H1 (cell line): ENCODE data around the gene MORC3. TPM values are rescaled to one million over a fixed set of nuclear protein-coding genes. Genes with fewer than 3 reads are reported as not detected.

Experiments used
- CTCF ChIA-PET: fragments of 300-600 bp; sonication (Branson Sonifier 250); formaldehyde crosslinking; loops from one replicate; lab custom pipeline; 2021; ENCODE audit not compliant: partially characterized antibody; lab: Charles Lee
- POLR2A ChIA-PET: fragments of 300-600 bp; sonication (Branson Sonifier 250); formaldehyde crosslinking; loops from one replicate; lab custom pipeline; 2021; ENCODE audit warnings: inconsistent platforms; ENCODE audit not compliant: partially characterized antibody; lab: Charles Lee
- DNase-seq, 2 experiments: peaks; one replicate each; pipeline versions ENCODE4 v3.0.0 to v3.0.0-alpha.2; 2010 to 2022; ENCODE audit warnings: low spot score in 2 of 2, low read depth in 1 of 2, mixed read lengths in 1 of 2
- FAIRE-seq: peaks from 2 replicates; lab custom pipeline; 2011; peaks lifted over from hg19 to GRCh38; lab: Jason Lieb, UNC
- H2AFZ ChIP-seq: 2 replicates; pipeline ENCODE4 v1.8.1; 2012; ENCODE audit warnings: low read length, inconsistent platforms
- H2AK5ac ChIP-seq: 2 replicates; pipeline ENCODE4 v1.6.1; 2013; ENCODE audit warnings: low read depth, low read length
- H2BK120ac ChIP-seq: replicated peaks from 2 replicates; pipeline ENCODE3; 2013; ENCODE audit warnings: low read depth, low read length, inconsistent platforms
- H2BK12ac ChIP-seq: 2 replicates; pipeline ENCODE4 v1.6.1; 2013; ENCODE audit warnings: low read depth, low read length
- H2BK15ac ChIP-seq: 2 replicates; pipeline ENCODE4 v1.6.1; 2013; ENCODE audit warnings: low read length
- H2BK20ac ChIP-seq: 2 replicates; pipeline ENCODE4 v1.6.1; 2013; ENCODE audit warnings: low read length
- H2BK5ac ChIP-seq: 2 replicates; pipeline ENCODE4 v1.6.1; 2013; ENCODE audit warnings: low read depth, low read length
- H3K14ac ChIP-seq: 2 replicates; pipeline ENCODE4 v1.6.1; 2013; ENCODE audit warnings: inconsistent platforms; ENCODE audit not compliant: insufficient read length
- H3K18ac ChIP-seq: 2 replicates; pipeline ENCODE4 v1.6.1; 2013; ENCODE audit warnings: low read length; ENCODE audit errors: extremely low read depth
- H3K23ac ChIP-seq: 2 replicates; pipeline ENCODE4 v1.6.1; 2013; ENCODE audit warnings: inconsistent platforms; ENCODE audit not compliant: insufficient read length
- H3K23me2 ChIP-seq: 2 replicates; pipeline ENCODE4 v1.6.1; 2013; ENCODE audit warnings: low read depth, low read length
- H3K27ac ChIP-seq: 2 replicates; pipeline ENCODE4 v1.6.1; 2011; ENCODE audit warnings: low read depth, low read length, inconsistent platforms
- H3K27me3 ChIP-seq, 4 experiments: replicated peaks in 1 of 4; 1 replicate in 1 of 4; 2 replicates in 3 of 4; pipeline versions ENCODE4 v1.6.1 to v1.8.1; 2011 to 2013; ENCODE audit warnings: low read length in 3 of 4, mild to moderate bottlenecking in 3 of 4, inconsistent platforms in 2 of 4, mixed read lengths in 2 of 4, moderate library complexity in 1 of 4; ENCODE audit not compliant: control insufficient read depth in 3 of 4, insufficient read depth in 3 of 4; ENCODE audit errors: extremely low read depth in 1 of 4
- H3K36me3 ChIP-seq, 4 experiments: 2 replicates each; pipeline versions ENCODE4 v1.6.1 to v1.8.1; 2011 to 2013; ENCODE audit warnings: mild to moderate bottlenecking in 4 of 4, low read length in 3 of 4, moderate library complexity in 2 of 4, control low read depth in 1 of 4, inconsistent platforms in 1 of 4; ENCODE audit not compliant: insufficient read depth in 4 of 4, control insufficient read depth in 2 of 4
- H3K4ac ChIP-seq: replicated peaks from 2 replicates; pipeline ENCODE3; 2013; ENCODE audit warnings: low read length, low read depth, mixed read lengths, inconsistent platforms; ENCODE audit not compliant: insufficient read length
- H3K4me1 ChIP-seq, 4 experiments: replicated peaks in 1 of 4; 1 replicate in 1 of 4; 2 replicates in 3 of 4; pipeline versions ENCODE4 v1.6.1 to v1.8.1; 2011 to 2013; ENCODE audit warnings: low read length in 3 of 4, inconsistent platforms in 2 of 4, mixed read lengths in 1 of 4; ENCODE audit not compliant: insufficient read depth in 4 of 4, control insufficient read depth in 3 of 4
- H3K4me2 ChIP-seq, 2 experiments: 2 replicates each; pipeline versions ENCODE4 v1.6.1 to v1.8.1; 2011 to 2013; ENCODE audit warnings: low read depth in 2 of 2, low read length in 2 of 2, control low read depth in 1 of 2, inconsistent platforms in 1 of 2, mild to moderate bottlenecking in 1 of 2; ENCODE audit not compliant: insufficient read depth in 1 of 2
- H3K4me3 ChIP-seq, 4 experiments: fragments of 200-600, 300-600 bp in 1 of 4; sonication (generic), shearing (Covaris generic), sonication (Bioruptor Twin) in 1 of 4; 2 replicates each; pipeline versions ENCODE4 v1.5.1 to v1.8.1; 2011 to 2016; ENCODE audit warnings: low read length in 4 of 4, low read depth in 3 of 4, control low read depth in 2 of 4, inconsistent platforms in 2 of 4, mild to moderate bottlenecking in 2 of 4, mixed read lengths in 1 of 4, moderate library complexity in 1 of 4; ENCODE audit not compliant: insufficient read depth in 2 of 4; ENCODE audit errors: extremely low read depth in 1 of 4
- H3K56ac ChIP-seq: replicated peaks from 2 replicates; pipeline ENCODE3; 2013; ENCODE audit warnings: low read depth, mild to moderate bottlenecking, mixed read lengths, low read length, inconsistent platforms; ENCODE audit not compliant: insufficient read length
- H3K79me1 ChIP-seq: 2 replicates; pipeline ENCODE4 v1.6.1; 2013; ENCODE audit warnings: low read depth, low read length, control low read depth
- H3K79me2 ChIP-seq, 2 experiments: 2 replicates each; pipeline versions ENCODE4 v1.6.1 to v1.8.1; 2012 to 2013; ENCODE audit warnings: low read length in 2 of 2, mild to moderate bottlenecking in 2 of 2, inconsistent platforms in 1 of 2; ENCODE audit not compliant: insufficient read depth in 2 of 2, control insufficient read depth in 1 of 2
- H3K9ac ChIP-seq, 4 experiments: replicated peaks in 1 of 4; 1 replicate in 1 of 4; 2 replicates in 3 of 4; pipeline versions ENCODE4 v1.6.1 to v1.8.1; 2011 to 2013; ENCODE audit warnings: low read depth in 3 of 4, low read length in 3 of 4, control low read depth in 2 of 4, mild to moderate bottlenecking in 2 of 4, moderate library complexity in 2 of 4, inconsistent platforms in 1 of 4; ENCODE audit errors: extremely low read depth in 1 of 4
- H3K9me3 ChIP-seq, 2 experiments: 2 replicates each; pipeline versions ENCODE4 v1.6.1 to v1.8.1; 2012 to 2013; ENCODE audit warnings: mild to moderate bottlenecking in 2 of 2, moderate library complexity in 2 of 2, control low read depth in 1 of 2, inconsistent platforms in 1 of 2, low read depth in 1 of 2, low read length in 1 of 2, mixed read lengths in 1 of 2; ENCODE audit not compliant: insufficient read depth in 2 of 2
- H4K20me1 ChIP-seq, 2 experiments: replicated peaks in 1 of 2; 2 replicates each; pipeline versions ENCODE3 to v1.8.1; 2011 to 2013; ENCODE audit warnings: inconsistent platforms in 2 of 2, low read length in 2 of 2, mild to moderate bottlenecking in 1 of 2; ENCODE audit not compliant: insufficient read depth in 2 of 2, control insufficient read depth in 1 of 2
- H4K5ac ChIP-seq: 2 replicates; pipeline ENCODE4 v1.6.1; 2013; ENCODE audit warnings: low read length, low read depth, mixed read lengths, inconsistent platforms; ENCODE audit not compliant: insufficient read length
- H4K8ac ChIP-seq: 2 replicates; pipeline ENCODE4 v1.8.0; 2013; ENCODE audit warnings: mild to moderate bottlenecking, moderate library complexity, low read length, inconsistent platforms; ENCODE audit not compliant: insufficient read depth; ENCODE audit errors: extremely low read depth
- H4K91ac ChIP-seq: replicated peaks from 2 replicates; pipeline ENCODE3; 2013; ENCODE audit warnings: low read length, mixed read lengths, inconsistent platforms; ENCODE audit not compliant: insufficient read length
- CBX5 ChIP-seq: fragments of 300-800, 300-1000 bp; sonication (generic); IDR thresholded peaks from 2 replicates; pipeline ENCODE4 v1.7.1; 2016; ENCODE audit warnings: antibody characterized with exemption, low read length, low read depth
- CREB1 ChIP-seq: IDR thresholded peaks from 2 replicates; pipeline ENCODE4 v1.6.1; 2012; ENCODE audit warnings: inconsistent platforms
- EGR1 ChIP-seq: IDR thresholded peaks from 2 replicates; pipeline ENCODE4 v1.6.1; 2011; ENCODE audit warnings: low read depth, low read length, borderline replicate concordance
- GABPA ChIP-seq: IDR thresholded peaks from 2 replicates; pipeline ENCODE4 v1.6.1; 2011; ENCODE audit warnings: mild to moderate bottlenecking, low read length, moderate library complexity, borderline replicate concordance; ENCODE audit not compliant: insufficient read depth
- JUND ChIP-seq: IDR thresholded peaks from 2 replicates; pipeline ENCODE4 v1.6.1; 2011; ENCODE audit warnings: mild to moderate bottlenecking, improper control_type of control experiment, low read length
- POLR2A ChIP-seq, 2 experiments: IDR thresholded peaks; 1 replicate in 1 of 2; 2 replicates in 1 of 2; pipeline ENCODE4 v1.6.1; 2011; ENCODE audit warnings: low read depth in 2 of 2, low read length in 2 of 2, mild to moderate bottlenecking in 2 of 2; ENCODE audit errors: control extremely low read depth in 1 of 2
- POLR2AphosphoS5 ChIP-seq: IDR thresholded peaks from 2 replicates; pipeline ENCODE4 v1.6.1; 2011; ENCODE audit warnings: low read depth, low read length
- SIRT6 ChIP-seq: IDR thresholded peaks from one replicate; pipeline ENCODE4 v1.7.1; 2012; ENCODE audit warnings: low read length, inconsistent platforms
- TBP ChIP-seq: IDR thresholded peaks from 2 replicates; pipeline ENCODE4 v1.6.1; 2011; ENCODE audit warnings: low read depth, low read length, improper control_type of control experiment
- whole genome bisulfite sequencing, 2 experiments: shearing (Covaris generic) in 1 of 2; methylation state at CpG; one replicate each; pipeline versions ENCODE4 v1.1.6 to v1.1.7; 2013 to 2015; ENCODE audit warnings: low lambda C conversion rate in 2 of 2, mixed read lengths in 2 of 2, inconsistent platforms in 1 of 2, low coverage in 1 of 2, missing lambda C conversion rate in 1 of 2; ENCODE audit not compliant: insufficient replicate concordance in 2 of 2, insufficient coverage in 1 of 2, insufficient read length in 1 of 2; ENCODE audit errors: extremely low coverage in 1 of 2, missing lambda C conversion rate in 1 of 2; 5-methylcytosine and 5-hydroxymethylcytosine counted together
- polyA plus RNA-seq, 7 experiments: library from polyadenylated mRNA; depleted of rRNA in 3 of 7; stranded (reverse) in 5 of 7; unstranded in 2 of 7; fragments of >200 nt in 5 of 7; fragments of 200-250 nt in 2 of 7; gene quantifications; 1 replicate in 5 of 7; 2 replicates in 1 of 7; 4 replicates in 1 of 7; pipeline versions ENCODE4 v1.2.1 to v1.2.3, GENCODE V29; 2011 to 2013; ENCODE audit warnings: missing spikeins in 2 of 7, mixed read lengths in 2 of 7
- total RNA-seq: library from RNA; stranded (reverse); fragmentation: NEBNext Ultra II Directional; extraction: Animal tissue kit (Norgen Biotek cat#: 25700); gene quantifications from 2 replicates; pipeline ENCODE4 v1.2.1, GENCODE V29; 2021

The MORC3 gene
- total and polyA plus RNA-seq, 2 of the 8 experiments (the other 6 are each of a cell fraction or from before 2014, with no cell fraction given), result 5.0 to 20.4 TPM

DNA sequence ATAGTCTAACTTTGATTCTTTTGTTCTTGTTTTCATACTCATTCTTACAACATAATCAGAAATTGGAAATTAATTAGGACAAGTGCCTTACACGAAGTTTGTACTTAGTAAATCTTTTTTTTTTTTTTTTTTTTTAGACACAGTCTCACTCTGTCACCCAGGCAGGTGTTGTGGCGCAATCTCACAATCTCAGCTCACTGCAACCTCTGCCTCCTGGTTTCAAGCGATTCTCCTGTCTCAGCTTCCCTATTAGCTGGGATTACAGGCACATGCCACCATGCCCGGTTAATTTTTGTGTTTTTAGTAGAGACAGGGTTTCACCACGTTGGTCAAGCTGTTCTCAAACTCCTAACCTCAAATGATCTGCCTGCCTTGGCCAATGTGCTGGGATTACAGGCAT lies 77.6 kb downstream of the MORC3 start:
- no peak overlapping the region for H2BK15ac ChIP-seq
- no peak overlapping the region for H3K27ac ChIP-seq
- no peaks in the 10 kb centered on the region for H3K4me1 ChIP-seq
- H3K18ac ChIP-seq, result no peak overlapping the region
- no peak overlapping the region for H4K91ac ChIP-seq
- H3K36me3 ChIP-seq, result peaks cover 2 to 45% (median 17%) of the 10 kb centered on the region in 4 experiments; a peak in 5 of 8 replicates
- H2AFZ ChIP-seq, result no peak overlapping the region
- H4K8ac ChIP-seq, result no peak overlapping the region
- DNase-seq (no peak), FAIRE-seq (no peak)
- ChIA-PET POLR2A (interaction anchor here (1.2 kb wide), 1 partner anchor 18 kb away, joined by 3 read pairs; no protein-coding TSS in a partner anchor), CTCF (interaction anchor here (0.6 to 1.9 kb wide), 2 partner anchors 9 to 260 kb away, joined by 3 to 4 read pairs; no protein-coding TSS in a partner anchor)
- H3K79me1 ChIP-seq, result no peaks in the 10 kb centered on the region
- H3K9me3 ChIP-seq, result peaks cover 0 to 5% of the 10 kb centered on the region in 2 experiments; a peak in 1 of 4 replicates
- no peak overlapping the region for H3K4ac ChIP-seq
- no peaks in the 10 kb centered on the region for H4K20me1 ChIP-seq
- no peaks in the 10 kb centered on the region for H3K79me2 ChIP-seq
- H3K56ac ChIP-seq, result no peak overlapping the region
- no peak overlapping the region for H4K5ac ChIP-seq
- H2BK120ac ChIP-seq, result no peak overlapping the region
- H2AK5ac ChIP-seq, result no peak overlapping the region
- H3K23ac ChIP-seq, result no peak overlapping the region
- H3K4me3 ChIP-seq, result no peak overlapping the region
- no peak overlapping the region for H2BK20ac ChIP-seq
- H3K27me3 ChIP-seq, result no peaks in the 10 kb centered on the region
- WGBS, 2 experiments, result 90% methylated on average over 5 of the region's 5 CpGs; no CpG with 5 or more reads in 1 of the 2 experiments
- H3K4me2 ChIP-seq, result no peak overlapping the region
- no peak overlapping the region for H3K14ac ChIP-seq
- no peak overlapping the region for H2BK5ac ChIP-seq
- no peaks in the 10 kb centered on the region for H3K23me2 ChIP-seq
- H3K9ac ChIP-seq, result no peak overlapping the region
- H2BK12ac ChIP-seq, result no peak overlapping the region
- no peak for TF ChIP-seq CBX5
- no peak for TF ChIP-seq POLR2A (IDR thresholded peaks at IDR 0.05; ENCODE audit: control extremely low read depth in 1 of 2, low read depth in 2 of 2, low read length in 2 of 2)
- no peak for TF ChIP-seq SIRT6
- no peak for TF ChIP-seq GABPA
- no peak for TF ChIP-seq EGR1
- TF ChIP-seq POLR2AphosphoS5, result no peak
- TF ChIP-seq CREB1, result no peak
- TF ChIP-seq JUND, result no peak
- TF ChIP-seq TBP, result no peak
